ENCODE measurements around the gene VPS39. TPM values are rescaled to one million over a fixed set of nuclear protein-coding genes. Genes with fewer than 3 reads are reported as not detected.

Gene VPS39
- total and polyA plus RNA-seq, 9 donors: 30.3 to 61.5 (median 50.2) TPM

DNA sequence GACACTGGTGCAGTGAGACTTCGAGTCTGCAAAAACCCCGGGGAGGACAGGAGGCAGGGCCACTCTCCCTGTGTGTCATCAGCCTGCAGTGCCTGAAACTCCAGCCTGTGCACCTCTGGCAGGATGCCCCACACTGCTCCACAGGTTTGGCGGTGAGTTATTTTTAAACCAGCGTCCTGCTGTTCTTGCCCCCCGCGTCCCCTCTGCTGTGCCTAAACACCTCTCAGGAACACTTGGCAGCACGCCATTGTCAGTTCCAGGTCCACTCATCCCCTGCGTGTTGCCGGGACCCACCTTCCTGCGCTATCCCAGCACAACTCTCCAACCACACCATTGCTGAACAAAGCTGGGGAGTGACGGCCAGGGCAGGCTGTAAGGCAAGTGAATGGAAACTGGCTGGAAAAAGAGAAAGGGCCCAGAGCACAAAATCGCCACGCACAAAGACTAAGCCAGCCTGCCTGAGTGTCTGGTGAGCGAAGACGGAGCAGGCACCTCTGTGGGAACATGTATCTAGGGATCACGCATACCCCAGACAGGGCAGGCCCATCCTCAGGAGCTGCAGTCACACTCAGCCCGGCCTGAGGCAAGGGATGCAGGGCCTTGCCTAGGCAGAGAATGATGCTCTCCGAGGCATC, 48.6 kb downstream of the VPS39 start:
- H3K4me3 ChIP-seq: no peak overlapping the region
- H3K4me1 ChIP-seq (ENCODE audit: insufficient read depth): no peaks in the 10 kb centered on the region
- TF ChIP-seq POLR2A (IDR thresholded peaks at IDR 0.05): no peak
- no peak for TF ChIP-seq EP300 (IDR thresholded peaks at IDR 0.05)
- TF ChIP-seq, protein P1, sequence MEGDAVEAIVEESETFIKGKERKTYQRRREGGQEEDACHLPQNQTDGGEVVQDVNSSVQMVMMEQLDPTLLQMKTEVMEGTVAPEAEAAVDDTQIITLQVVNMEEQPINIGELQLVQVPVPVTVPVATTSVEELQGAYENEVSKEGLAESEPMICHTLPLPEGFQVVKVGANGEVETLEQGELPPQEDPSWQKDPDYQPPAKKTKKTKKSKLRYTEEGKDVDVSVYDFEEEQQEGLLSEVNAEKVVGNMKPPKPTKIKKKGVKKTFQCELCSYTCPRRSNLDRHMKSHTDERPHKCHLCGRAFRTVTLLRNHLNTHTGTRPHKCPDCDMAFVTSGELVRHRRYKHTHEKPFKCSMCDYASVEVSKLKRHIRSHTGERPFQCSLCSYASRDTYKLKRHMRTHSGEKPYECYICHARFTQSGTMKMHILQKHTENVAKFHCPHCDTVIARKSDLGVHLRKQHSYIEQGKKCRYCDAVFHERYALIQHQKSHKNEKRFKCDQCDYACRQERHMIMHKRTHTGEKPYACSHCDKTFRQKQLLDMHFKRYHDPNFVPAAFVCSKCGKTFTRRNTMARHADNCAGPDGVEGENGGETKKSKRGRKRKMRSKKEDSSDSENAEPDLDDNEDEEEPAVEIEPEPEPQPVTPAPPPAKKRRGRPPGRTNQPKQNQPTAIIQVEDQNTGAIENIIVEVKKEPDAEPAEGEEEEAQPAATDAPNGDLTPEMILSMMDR (IDR thresholded peaks at IDR 0.05): no peak
- H3K9me3 ChIP-seq: no peaks in the 10 kb centered on the region
- H3K27me3 ChIP-seq: no peaks in the 10 kb centered on the region
- 83 to 85% (median 84%) methylated on average over 18 of the region's 18 CpGs for WGBS, 3 donors
- intact Hi-C loops (cut with DNase I): no loop called here
- H3K27ac ChIP-seq: no peak overlapping the region
- no peaks in the 10 kb centered on the region for H3K36me3 ChIP-seq
- peak in 3 of 5 donors; percentile 27 to 51 (median 37) for DNase-seq

DNA sequence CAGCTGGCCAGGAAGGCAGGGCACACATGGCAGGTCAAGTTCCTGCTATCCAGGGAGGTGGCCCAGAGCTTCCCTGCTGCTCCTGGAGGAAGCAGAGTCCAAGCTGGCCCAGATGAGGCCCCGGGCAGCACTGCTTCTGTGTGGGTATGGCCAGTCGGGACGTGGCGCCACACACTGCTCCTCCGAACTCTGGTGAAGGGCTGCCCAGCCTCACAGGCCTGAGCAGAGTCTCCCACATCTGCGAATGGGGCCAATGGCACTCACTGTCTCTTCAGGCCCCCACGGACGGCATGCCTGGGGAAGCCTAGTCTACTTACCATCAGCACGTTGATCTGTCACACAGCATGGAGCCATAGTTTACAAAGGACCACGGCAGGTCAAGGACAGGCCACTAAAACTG, 49.2 kb downstream of the VPS39 start:
- no peak for TF ChIP-seq EP300 (IDR thresholded peaks at IDR 0.05)
- TF ChIP-seq, protein P1 (IDR thresholded peaks at IDR 0.05): no peak
- TF ChIP-seq POLR2A (IDR thresholded peaks at IDR 0.05): no peak
- Histone ChIP-seq H3K9me3 (no peaks in the 10 kb centered on the region), H3K4me3 (no peak overlapping the region), H3K4me1 (ENCODE audit: insufficient read depth) (no peaks in the 10 kb centered on the region), H3K27me3 (no peaks in the 10 kb centered on the region), H3K36me3 (no peaks in the 10 kb centered on the region), H3K27ac (no peak overlapping the region)
- intact Hi-C loops (cut with DNase I): no loop called here
- peak in 1 of 5 donors; percentile 9 for DNase-seq
- WGBS, 3 donors: 81 to 89% (median 82%) methylated on average over 9 to 10 of the region's 10 CpGs

DNA sequence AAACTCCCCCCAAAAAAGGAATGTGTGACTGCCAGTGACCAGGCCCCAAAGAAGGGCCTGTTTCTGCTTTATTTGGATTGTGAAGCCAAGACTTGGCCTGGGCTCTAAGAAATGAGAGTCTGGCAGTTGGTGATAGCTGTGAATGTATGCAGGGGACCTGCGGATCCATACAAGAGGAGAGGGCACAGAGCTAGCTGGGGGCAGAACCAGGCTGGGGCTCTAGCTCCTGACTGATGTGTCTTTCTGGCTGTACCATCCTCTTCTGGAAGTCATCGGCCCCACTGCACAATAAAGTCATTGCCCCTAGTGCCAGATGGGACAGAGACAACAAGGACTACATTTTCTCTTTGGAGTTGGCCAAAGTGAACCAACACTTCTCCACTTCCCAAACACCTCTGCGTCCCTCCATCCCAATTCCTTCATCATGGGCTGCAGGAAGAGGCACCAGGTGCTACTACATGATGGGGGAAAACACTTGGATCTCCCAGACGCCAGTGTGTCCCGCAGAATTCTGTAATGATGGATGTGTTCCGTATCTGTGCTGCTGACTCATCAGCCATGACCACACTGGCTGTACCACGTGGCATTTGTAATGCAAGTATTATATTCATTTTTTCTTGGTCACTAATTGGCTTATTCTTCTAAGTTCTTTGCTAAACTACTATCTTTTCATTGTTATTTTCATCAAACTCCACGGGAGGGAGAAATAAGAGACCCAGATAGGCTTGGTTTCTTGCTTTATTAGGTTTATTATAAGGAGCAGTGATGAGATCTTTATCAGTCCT, 49.9 kb downstream of the VPS39 start:
- intact Hi-C loops (cut with DNase I): no loop called here
- peak in 1 of 5 donors; percentile 29 for DNase-seq
- Histone ChIP-seq H3K27ac (no peak overlapping the region), H3K36me3 (no peaks in the 10 kb centered on the region), H3K4me1 (ENCODE audit: insufficient read depth) (no peaks in the 10 kb centered on the region), H3K27me3 (no peaks in the 10 kb centered on the region), H3K4me3 (no peak overlapping the region), H3K9me3 (no peaks in the 10 kb centered on the region)
- 59 to 70% (median 61%) methylated on average over 8 of the region's 8 CpGs for WGBS, 3 donors
- TF ChIP-seq EP300 (IDR thresholded peaks at IDR 0.05): no peak
- no peak for TF ChIP-seq POLR2A (IDR thresholded peaks at IDR 0.05)
- TF ChIP-seq, protein P1 (IDR thresholded peaks at IDR 0.05): no peak

DNA sequence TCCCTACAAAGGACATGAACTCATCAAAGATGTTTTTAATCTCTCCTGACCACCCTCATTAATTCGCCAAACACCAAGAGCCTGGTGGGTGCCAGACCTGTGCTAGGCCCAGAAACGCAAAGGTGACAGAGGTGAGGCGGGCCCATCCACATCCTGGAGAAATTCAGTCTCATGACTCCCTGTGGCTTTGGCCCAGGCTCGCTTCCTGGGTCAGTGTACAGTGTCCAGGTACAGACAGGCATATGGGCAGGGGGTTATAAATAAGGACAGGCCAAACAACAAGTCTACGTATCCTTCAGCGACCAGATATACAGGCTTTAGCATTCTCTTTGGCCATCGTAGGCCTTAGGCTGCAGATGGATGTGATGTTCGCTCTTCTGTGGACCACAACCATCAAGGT, 50.7 kb downstream of the VPS39 start:
- H3K27ac ChIP-seq: no peak overlapping the region
- no peak for DNase-seq
- no peaks in the 10 kb centered on the region for H3K36me3 ChIP-seq
- H3K9me3 ChIP-seq: no peaks in the 10 kb centered on the region
- TF ChIP-seq, protein P1 (IDR thresholded peaks at IDR 0.05): no peak
- TF ChIP-seq EP300 (IDR thresholded peaks at IDR 0.05): no peak
- no peak for TF ChIP-seq POLR2A (IDR thresholded peaks at IDR 0.05)
- WGBS, 3 donors: 96 to 97% (median 97%) methylated on average over 8 of the region's 8 CpGs
- H3K4me1 ChIP-seq (ENCODE audit: insufficient read depth): no peaks in the 10 kb centered on the region
- no peak overlapping the region for H3K4me3 ChIP-seq
- intact Hi-C loops (cut with DNase I): no loop called here
- H3K27me3 ChIP-seq: no peaks in the 10 kb centered on the region

Measured in ovary (tissue), 9 donors.